Measurements from ENCODE around the gene STK32B.

GRCh38 chr4:5146248-5146647 lies 95.0 kb downstream of the STK32B start:
- no peak for TF ChIP-seq CTCF (IDR thresholded peaks at IDR 0.05 in 4 of 5, conservative IDR thresholded peaks at IDR 0.05 in 1 of 5)
- TF ChIP-seq POLR2A (IDR thresholded peaks at IDR 0.05): no peak

All from gastrocnemius medialis (tissue), 4 donors.